H9 (cell line): ENCODE measurements around the gene MTCP1. TPM values are rescaled to one million over a fixed set of nuclear protein-coding genes. Genes with fewer than 3 reads are reported as not detected.

Source experiments
- DNase-seq: peaks from one replicate; pipeline ENCODE4 v3.0.0-alpha.2; 2017
- H2AFZ ChIP-seq: one replicate; pipeline ENCODE4 v1.6.1; 2013; ENCODE audit warnings: mild to moderate bottlenecking, low read length, control low read depth, moderate library complexity
- H2AK5ac ChIP-seq: 2 replicates; pipeline ENCODE4 v1.6.1; 2013; ENCODE audit warnings: low read length, control low read depth, mixed read lengths; ENCODE audit not compliant: insufficient read length
- H2BK120ac ChIP-seq: one replicate; pipeline ENCODE4 v1.6.1; 2013; ENCODE audit warnings: low read depth, mild to moderate bottlenecking, low read length, control low read depth, inconsistent platforms; ENCODE audit not compliant: poor library complexity, severe bottlenecking
- H2BK12ac ChIP-seq: 2 replicates; pipeline ENCODE4 v1.6.1; 2013; ENCODE audit warnings: low read length, control low read depth, mixed read lengths, low read depth; ENCODE audit not compliant: insufficient read length
- H2BK15ac ChIP-seq: 2 replicates; pipeline ENCODE4 v1.6.1; 2013; ENCODE audit warnings: low read depth, low read length, control low read depth
- H2BK20ac ChIP-seq: one replicate; pipeline ENCODE4 v1.6.1; 2013; ENCODE audit warnings: low read depth, mild to moderate bottlenecking, low read length, control low read depth, inconsistent platforms; ENCODE audit not compliant: poor library complexity, severe bottlenecking
- H2BK5ac ChIP-seq: 2 replicates; pipeline ENCODE4 v1.6.1; 2013; ENCODE audit warnings: low read length, control low read depth, mixed read lengths; ENCODE audit not compliant: insufficient read length
- H3K14ac ChIP-seq: 2 replicates; pipeline ENCODE4 v1.6.1; 2013; ENCODE audit warnings: low read length, control low read depth; ENCODE audit not compliant: insufficient read depth
- H3K18ac ChIP-seq: 2 replicates; pipeline ENCODE4 v1.6.1; 2013; ENCODE audit warnings: low read depth, mild to moderate bottlenecking, mixed read lengths, low read length, control low read depth; ENCODE audit not compliant: insufficient read length
- H3K23ac ChIP-seq: 2 replicates; pipeline ENCODE4 v1.6.1; 2013; ENCODE audit warnings: low read length, control low read depth, mixed read lengths, low read depth; ENCODE audit not compliant: insufficient read length
- H3K23me2 ChIP-seq: 2 replicates; pipeline ENCODE4 v1.6.1; 2013; ENCODE audit warnings: low read depth, mild to moderate bottlenecking, mixed read lengths, low read length, control low read depth; ENCODE audit not compliant: insufficient read length, poor library complexity, severe bottlenecking
- H3K27ac ChIP-seq: 2 replicates; pipeline ENCODE4 v1.5.1; 2013; ENCODE audit warnings: low read length, control low read depth, mixed read lengths, low read depth; ENCODE audit not compliant: insufficient read length
- H3K27me3 ChIP-seq: 2 replicates; pipeline ENCODE4 v1.6.1; 2013; ENCODE audit warnings: low read length, control low read depth, inconsistent platforms; ENCODE audit not compliant: insufficient read depth
- H3K4ac ChIP-seq: 2 replicates; pipeline ENCODE4 v1.6.1; 2013; ENCODE audit warnings: low read depth, mild to moderate bottlenecking, control low read depth, inconsistent platforms, low read length, moderate library complexity
- H3K4me1 ChIP-seq: 2 replicates; pipeline ENCODE4 v1.6.1; 2013; ENCODE audit warnings: low read length, control low read depth, inconsistent platforms; ENCODE audit not compliant: insufficient read depth
- H3K4me2 ChIP-seq: 2 replicates; pipeline ENCODE4 v1.6.1; 2013; ENCODE audit warnings: low read length, control low read depth, mixed read lengths; ENCODE audit not compliant: insufficient read length, insufficient read depth
- H3K56ac ChIP-seq: 2 replicates; pipeline ENCODE4 v1.6.1; 2013; ENCODE audit warnings: low read depth, mild to moderate bottlenecking, mixed read lengths, low read length, control low read depth; ENCODE audit not compliant: insufficient read length
- H3K79me1 ChIP-seq: 2 replicates; pipeline ENCODE4 v1.6.1; 2013; ENCODE audit warnings: low read depth, mild to moderate bottlenecking, moderate library complexity, low read length, control low read depth, inconsistent platforms; ENCODE audit not compliant: insufficient read depth, poor library complexity, severe bottlenecking
- H3K79me2 ChIP-seq: 2 replicates; pipeline ENCODE4 v1.6.1; 2013; ENCODE audit warnings: low read length, control low read depth, inconsistent platforms; ENCODE audit not compliant: insufficient read depth
- H3K9ac ChIP-seq: 2 replicates; pipeline ENCODE4 v1.6.1; 2013; ENCODE audit warnings: low read length, control low read depth, mixed read lengths; ENCODE audit not compliant: insufficient read length; ENCODE audit errors: extremely low read depth
- H3K9me3 ChIP-seq: one replicate; pipeline ENCODE4 v1.6.1; 2013; ENCODE audit warnings: low read depth, low read length, inconsistent platforms; ENCODE audit not compliant: control insufficient read depth
- H3T11ph ChIP-seq: one replicate; pipeline ENCODE4 v1.6.1; 2013; ENCODE audit warnings: mild to moderate bottlenecking, low read length, control low read depth, inconsistent platforms
- H4K20me1 ChIP-seq: one replicate; pipeline ENCODE4 v1.6.1; 2013; ENCODE audit not compliant: control insufficient read depth, insufficient read length, insufficient read depth
- H4K5ac ChIP-seq: 2 replicates; pipeline ENCODE4 v1.6.1; 2013; ENCODE audit warnings: low read depth, mild to moderate bottlenecking, mixed read lengths, low read length, control low read depth; ENCODE audit not compliant: insufficient read length
- H4K8ac ChIP-seq: replicated peaks from 2 replicates; pipeline ENCODE4 v1.6.1; 2013; ENCODE audit warnings: low read length, control low read depth, mixed read lengths, low read depth; ENCODE audit not compliant: insufficient read length
- H4K91ac ChIP-seq: 2 replicates; pipeline ENCODE4 v1.6.1; 2013; ENCODE audit warnings: low read depth, mild to moderate bottlenecking, moderate library complexity, mixed read lengths, low read length, control low read depth; ENCODE audit not compliant: insufficient read length
- H3K27ac Mint-ChIP-seq, 3 experiments: 2 replicates in 2 of 3; 3 replicates in 1 of 3; pipeline ENCODE4 v1.8.0; 2020 to 2021; ENCODE audit warnings: mixed read lengths in 3 of 3, mild to moderate bottlenecking in 1 of 3, moderate library complexity in 1 of 3
- H3K27me3 Mint-ChIP-seq: 2 replicates; pipeline ENCODE4 v1.8.0; 2021; ENCODE audit warnings: low read depth, mild to moderate bottlenecking, moderate library complexity, mixed read lengths
- H3K36me3 Mint-ChIP-seq, 3 experiments: 2 replicates in 2 of 3; 3 replicates in 1 of 3; pipeline ENCODE4 v1.8.0; 2020 to 2021; ENCODE audit warnings: low read depth in 3 of 3, mixed read lengths in 3 of 3; ENCODE audit not compliant: insufficient read depth in 1 of 3
- H3K4me1 Mint-ChIP-seq, 2 experiments: 2 replicates each; pipeline ENCODE4 v1.8.0; 2020; ENCODE audit warnings: mixed read lengths in 2 of 2
- H3K4me3 Mint-ChIP-seq, 2 experiments: 2 replicates in 1 of 2; 3 replicates in 1 of 2; pipeline ENCODE4 v1.8.0; 2020 to 2021; ENCODE audit warnings: mild to moderate bottlenecking in 2 of 2, mixed read lengths in 2 of 2, moderate library complexity in 1 of 2
- H3K9me3 Mint-ChIP-seq, 2 experiments: 2 replicates in 1 of 2; 3 replicates in 1 of 2; pipeline ENCODE4 v1.8.0; 2020; ENCODE audit warnings: mild to moderate bottlenecking in 2 of 2, mixed read lengths in 2 of 2, moderate library complexity in 1 of 2
- WGBS: extraction: QIAGEN DNeasy Blood & Tissue Kit; methylation state at CpG from one replicate; pipeline ENCODE4 v1.1.7; 2013; ENCODE audit warnings: missing lambda C conversion rate, low lambda C conversion rate, mixed read lengths; ENCODE audit not compliant: insufficient read length; ENCODE audit errors: extremely low coverage; 5-methylcytosine and 5-hydroxymethylcytosine counted together
- total RNA-seq: library from RNA; stranded (reverse); gene quantifications from 2 replicates; pipeline ENCODE4 v1.2.1, GENCODE V29; 2021
- TF ChIP-seq, protein P1 (sequence below): fragments of 200-600 bp; sonication (generic); conservative IDR thresholded peaks from 3 replicates; pipeline ENCODE4 v1.8.0; 2021; ENCODE audit warnings: antibody characterized with exemption, mild to moderate bottlenecking

MTCP1 gene
- total RNA-seq, 1 experiment from 2014 or later = 21.4 TPM

DNA sequence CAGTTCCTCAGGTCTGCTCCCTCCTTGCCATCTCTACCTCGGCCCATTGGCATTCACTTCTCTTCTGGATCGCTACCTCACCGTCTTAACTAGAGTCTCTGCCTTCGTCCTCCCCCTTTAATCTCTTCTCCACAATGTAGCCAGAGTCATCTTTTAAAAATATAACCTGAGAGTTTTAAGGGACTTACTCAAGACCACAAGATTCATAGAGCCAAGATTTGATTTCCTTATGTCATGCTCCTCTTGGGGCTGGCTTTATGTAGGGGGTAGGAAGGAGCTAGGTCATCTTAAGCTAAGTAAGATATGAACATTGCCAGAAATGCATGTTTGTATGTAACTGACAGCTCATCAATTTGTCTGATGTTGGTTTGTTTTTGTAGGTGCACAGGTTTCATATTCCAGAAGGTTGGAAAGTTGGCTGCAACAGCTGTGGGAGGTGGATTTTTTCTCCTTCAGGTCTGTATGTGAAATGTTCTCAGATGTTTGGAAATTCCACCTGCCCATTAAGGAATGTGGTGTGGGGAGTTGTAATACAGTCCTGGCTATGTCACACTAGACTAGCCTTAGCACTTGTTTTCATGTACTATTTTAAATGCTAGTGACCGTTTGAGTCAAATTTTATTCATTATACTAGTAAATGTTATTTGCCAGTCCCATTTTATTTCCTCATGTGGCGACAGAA is 24.7 kb downstream of the MTCP1 start:
- Histone ChIP-seq H2BK5ac (no peak overlapping the region), H4K20me1 (no peaks in the 10 kb centered on the region), H3K14ac (no peak overlapping the region), H4K91ac (no peak overlapping the region), H3K4ac (no peak overlapping the region), H3K18ac (no peak overlapping the region), H2BK120ac (no peak overlapping the region), H2BK20ac (no peak overlapping the region), H3K4me2 (no peak overlapping the region), H3K4me1 (no peaks in the 10 kb centered on the region), H2AK5ac (no peak overlapping the region), H3K79me2 (no peaks in the 10 kb centered on the region), H2BK12ac (no peak overlapping the region), H3K9me3 (peaks cover 10% of the 10 kb centered on the region), H3K79me1 (no peaks in the 10 kb centered on the region), H3K56ac (no peak overlapping the region), H4K5ac (no peak overlapping the region), H2BK15ac (no peak overlapping the region), H3K23me2 (no peaks in the 10 kb centered on the region), H2AFZ (no peak overlapping the region), H4K8ac (no peak overlapping the region), H3T11ph (no peak overlapping the region), H3K27ac (no peak overlapping the region), H3K27me3 (no peaks in the 10 kb centered on the region), H3K23ac (no peak overlapping the region), H3K9ac (no peak overlapping the region)
- H3K27ac Mint-ChIP-seq = no peak overlapping the region
- no peaks in the 10 kb centered on the region for H3K27me3 Mint-ChIP-seq
- no peak overlapping the region for H3K4me3 Mint-ChIP-seq
- no CpG with 5 or more reads among the region's 6 CpGs for WGBS
- TF ChIP-seq, protein P1, sequence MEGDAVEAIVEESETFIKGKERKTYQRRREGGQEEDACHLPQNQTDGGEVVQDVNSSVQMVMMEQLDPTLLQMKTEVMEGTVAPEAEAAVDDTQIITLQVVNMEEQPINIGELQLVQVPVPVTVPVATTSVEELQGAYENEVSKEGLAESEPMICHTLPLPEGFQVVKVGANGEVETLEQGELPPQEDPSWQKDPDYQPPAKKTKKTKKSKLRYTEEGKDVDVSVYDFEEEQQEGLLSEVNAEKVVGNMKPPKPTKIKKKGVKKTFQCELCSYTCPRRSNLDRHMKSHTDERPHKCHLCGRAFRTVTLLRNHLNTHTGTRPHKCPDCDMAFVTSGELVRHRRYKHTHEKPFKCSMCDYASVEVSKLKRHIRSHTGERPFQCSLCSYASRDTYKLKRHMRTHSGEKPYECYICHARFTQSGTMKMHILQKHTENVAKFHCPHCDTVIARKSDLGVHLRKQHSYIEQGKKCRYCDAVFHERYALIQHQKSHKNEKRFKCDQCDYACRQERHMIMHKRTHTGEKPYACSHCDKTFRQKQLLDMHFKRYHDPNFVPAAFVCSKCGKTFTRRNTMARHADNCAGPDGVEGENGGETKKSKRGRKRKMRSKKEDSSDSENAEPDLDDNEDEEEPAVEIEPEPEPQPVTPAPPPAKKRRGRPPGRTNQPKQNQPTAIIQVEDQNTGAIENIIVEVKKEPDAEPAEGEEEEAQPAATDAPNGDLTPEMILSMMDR = no peak
- no peak for DNase-seq
- peaks cover 5 to 8% of the 10 kb centered on the region in 2 experiments; a peak in 2 of 4 replicates for H3K4me1 Mint-ChIP-seq
- peaks cover 63 to 74% of the 10 kb centered on the region in 2 experiments for H3K9me3 Mint-ChIP-seq
- peaks cover 2 to 8% (median 4%) of the 10 kb centered on the region in 3 experiments; a peak in 5 of 7 replicates for H3K36me3 Mint-ChIP-seq
